Epithelial cell of prostate (primary cell): ENCODE results near the gene GPSM1.
A peak's percentile ranks its signal among the peaks of the same experiment; 100 is the strongest.

Experiments used
- DNase-seq: peaks from one replicate; pipeline ENCODE4 v3.0.0-alpha.2; 2011; ENCODE audit warnings: low read depth, low spot score
- H3K27ac ChIP-seq: fragments of 450-650 bp; 2 replicates; pipeline ENCODE4 v1.5.1; 2017; ENCODE audit warnings: mild to moderate bottlenecking

GPSM1 gene

GRCh38 chr9:136327304-136327974 is at the start of gene GPSM1:
Gene GPSM1, plus strand, starts transcription at chr9:136327539. Its CDS starts 157 bp downstream, at chr9:136327696.
- DNase-seq: no peak
- peak within 1 kb of the TSS; percentile 56 for H3K27ac ChIP-seq

- no peak for DNase-seq
- no peak overlapping the region for H3K27ac ChIP-seq
Measured at GRCh38 chr9:136277746-136278145, 49.6 kb upstream of the GPSM1 start.

- H3K27ac ChIP-seq: no peak overlapping the region
- DNase-seq: no peak
Measured at GRCh38 chr9:136278221-136278620, 49.1 kb upstream of the GPSM1 start.

GRCh38 chr9:136278894-136279293 is 48.4 kb upstream of the GPSM1 start:
- no peak overlapping the region for H3K27ac ChIP-seq
- no peak for DNase-seq

GRCh38 chr9:136279471-136279870 is 47.9 kb upstream of the GPSM1 start:
- no peak for DNase-seq

GRCh38 chr9:136280535-136281315 is 46.6 kb upstream of the GPSM1 start:
- no peak overlapping the region for H3K27ac ChIP-seq
- DNase-seq: no peak

More at GRCh38 chr9:136279471-136279870, 47.9 kb upstream of the GPSM1 start:
- H3K27ac ChIP-seq: no peak overlapping the region

GRCh38 chr9:136281421-136282271 is 45.7 kb upstream of the GPSM1 start:
- no peak for DNase-seq
- no peak overlapping the region for H3K27ac ChIP-seq

GRCh38 chr9:136282272-136282861 is 45.0 kb upstream of the GPSM1 start:
- no peak for DNase-seq
- no peak overlapping the region for H3K27ac ChIP-seq

- DNase-seq: no peak
- H3K27ac ChIP-seq: no peak overlapping the region
Measured at GRCh38 chr9:136283291-136284235, 43.8 kb upstream of the GPSM1 start.

GRCh38 chr9:136284311-136284710 is 43.0 kb upstream of the GPSM1 start:
- DNase-seq: no peak
- no peak overlapping the region for H3K27ac ChIP-seq

GRCh38 chr9:136284951-136285350 is 42.4 kb upstream of the GPSM1 start:
- H3K27ac ChIP-seq: no peak overlapping the region
- DNase-seq: no peak

- H3K27ac ChIP-seq: no peak overlapping the region
- no peak for DNase-seq
Measured at GRCh38 chr9:136285501-136286358, 41.6 kb upstream of the GPSM1 start.

GRCh38 chr9:136286359-136286986 is 40.9 kb upstream of the GPSM1 start:
- no peak overlapping the region for H3K27ac ChIP-seq
- DNase-seq: no peak

- no peak overlapping the region for H3K27ac ChIP-seq
- no peak for DNase-seq
Measured at GRCh38 chr9:136286987-136287379, 40.4 kb upstream of the GPSM1 start.

GRCh38 chr9:136287960-136288753 is 39.2 kb upstream of the GPSM1 start:
- no peak for DNase-seq

GRCh38 chr9:136289651-136290507 is 37.5 kb upstream of the GPSM1 start:
- no peak overlapping the region for H3K27ac ChIP-seq
- no peak for DNase-seq

More at GRCh38 chr9:136287960-136288753, 39.2 kb upstream of the GPSM1 start:
- H3K27ac ChIP-seq: no peak overlapping the region
